NCI-H774 (cell line): ENCODE data around the gene SND1.

Experiments used
- DNase-seq: peaks from one replicate; lab custom pipeline; 2025; lab: John Stamatoyannopoulos, UW

SND1 gene

GRCh38 chr7:128021366-128021765 lies 369.4 kb downstream of the SND1 start:
- no peak for DNase-seq

GRCh38 chr7:128022631-128023532 lies 370.9 kb downstream of the SND1 start:
- DNase-seq: no peak

- DNase-seq: no peak
These were observed 372.2 kb downstream of the SND1 start for GRCh38 chr7:128024151-128024550.

GRCh38 chr7:128025380-128025779 lies 373.4 kb downstream of the SND1 start:
- DNase-seq: no peak

GRCh38 chr7:128025819-128026218 lies 373.8 kb downstream of the SND1 start:
- DNase-seq: no peak

GRCh38 chr7:128026551-128026950 lies 374.6 kb downstream of the SND1 start:
- DNase-seq: no peak

- no peak for DNase-seq
These were observed 375.5 kb downstream of the SND1 start for GRCh38 chr7:128027485-128027980.

- no peak for DNase-seq
These were observed 377.5 kb downstream of the SND1 start for GRCh38 chr7:128029405-128029995.

- DNase-seq: no peak
These were observed 378.3 kb downstream of the SND1 start for GRCh38 chr7:128030263-128030653.

GRCh38 chr7:128030654-128031611 lies 378.9 kb downstream of the SND1 start, which contains the start of gene LRRC4:
Gene LRRC4 (minus strand): TSS chr7:128031437. CDS start chr7:128030640, 797 bp downstream.
- no peak for DNase-seq

- no peak for DNase-seq
These were observed 380.1 kb downstream of the SND1 start for GRCh38 chr7:128031901-128032604.

- DNase-seq: no peak
These were observed 380.7 kb downstream of the SND1 start for GRCh38 chr7:128032605-128033235.

- no peak for DNase-seq
These were observed 381.3 kb downstream of the SND1 start for GRCh38 chr7:128033246-128033645.

GRCh38 chr7:128034825-128035224 lies 382.8 kb downstream of the SND1 start:
- no peak for DNase-seq

- no peak for DNase-seq
These were observed 383.7 kb downstream of the SND1 start for GRCh38 chr7:128035712-128036111.

- no peak for DNase-seq
These were observed 384.4 kb downstream of the SND1 start for GRCh38 chr7:128036226-128036940.

- DNase-seq: no peak
These were observed 385.1 kb downstream of the SND1 start for GRCh38 chr7:128037081-128037480.

- no peak for DNase-seq
These were observed 386.1 kb downstream of the SND1 start for GRCh38 chr7:128037880-128038619.

GRCh38 chr7:128039544-128039953 lies 387.6 kb downstream of the SND1 start:
- no peak for DNase-seq
